Measurements from ENCODE around the gene AHRR. TPM values are rescaled to one million over a fixed set of nuclear protein-coding genes. Genes with fewer than 3 reads are reported as not detected.
A peak's percentile ranks its signal among the peaks of the same experiment; 100 is the strongest.

Gene AHRR
- total RNA-seq, 1 donor from 2014 or later = 6.1 TPM

DNA sequence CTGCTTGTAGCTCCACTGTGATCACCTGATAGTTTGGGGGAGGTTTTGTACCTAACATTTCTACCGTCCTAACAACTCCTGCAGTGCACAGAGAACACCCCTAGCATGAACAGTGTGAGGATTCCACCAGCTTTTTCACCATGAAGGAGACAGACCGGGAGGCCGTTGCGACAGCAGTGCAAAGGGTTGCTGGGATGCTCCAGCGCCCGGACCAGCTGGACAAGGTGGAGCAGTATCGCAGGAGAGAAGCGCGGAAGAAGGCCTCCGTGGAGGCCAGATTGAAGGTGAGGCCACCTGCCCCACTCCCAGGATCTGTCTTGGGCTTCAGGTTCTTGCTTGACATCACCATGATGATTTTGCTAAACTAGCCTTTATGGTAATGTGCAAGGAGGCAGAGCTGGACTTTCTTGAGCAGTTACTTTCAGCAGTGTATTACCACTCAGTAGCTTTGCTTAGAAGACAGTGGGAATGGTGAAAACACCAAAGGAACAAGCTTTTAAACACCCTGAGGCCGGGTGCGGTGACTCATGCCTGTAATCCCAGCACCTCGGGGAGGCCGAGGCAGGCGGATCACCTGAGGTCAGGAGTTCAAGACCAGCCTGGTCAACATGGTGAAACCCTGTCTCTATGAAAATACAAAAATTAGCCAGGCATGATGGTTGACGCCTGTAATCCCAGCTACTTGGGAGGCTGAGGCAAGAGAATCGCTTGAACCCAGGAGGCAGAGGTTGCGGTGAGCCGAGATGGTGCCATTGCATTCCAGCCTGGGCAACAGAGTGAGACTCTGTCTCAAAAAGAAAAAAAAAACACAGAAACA is 124.8 kb downstream of the AHRR start:
- H3K4me1 Mint-ChIP-seq = peaks cover 33% of the 10 kb centered on the region
- peaks cover 62% of the 10 kb centered on the region for H3K36me3 Mint-ChIP-seq (ENCODE audit: low read depth)
- no peaks in the 10 kb centered on the region for H3K27me3 Mint-ChIP-seq
- TF ChIP-seq, protein P1, sequence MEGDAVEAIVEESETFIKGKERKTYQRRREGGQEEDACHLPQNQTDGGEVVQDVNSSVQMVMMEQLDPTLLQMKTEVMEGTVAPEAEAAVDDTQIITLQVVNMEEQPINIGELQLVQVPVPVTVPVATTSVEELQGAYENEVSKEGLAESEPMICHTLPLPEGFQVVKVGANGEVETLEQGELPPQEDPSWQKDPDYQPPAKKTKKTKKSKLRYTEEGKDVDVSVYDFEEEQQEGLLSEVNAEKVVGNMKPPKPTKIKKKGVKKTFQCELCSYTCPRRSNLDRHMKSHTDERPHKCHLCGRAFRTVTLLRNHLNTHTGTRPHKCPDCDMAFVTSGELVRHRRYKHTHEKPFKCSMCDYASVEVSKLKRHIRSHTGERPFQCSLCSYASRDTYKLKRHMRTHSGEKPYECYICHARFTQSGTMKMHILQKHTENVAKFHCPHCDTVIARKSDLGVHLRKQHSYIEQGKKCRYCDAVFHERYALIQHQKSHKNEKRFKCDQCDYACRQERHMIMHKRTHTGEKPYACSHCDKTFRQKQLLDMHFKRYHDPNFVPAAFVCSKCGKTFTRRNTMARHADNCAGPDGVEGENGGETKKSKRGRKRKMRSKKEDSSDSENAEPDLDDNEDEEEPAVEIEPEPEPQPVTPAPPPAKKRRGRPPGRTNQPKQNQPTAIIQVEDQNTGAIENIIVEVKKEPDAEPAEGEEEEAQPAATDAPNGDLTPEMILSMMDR (IDR thresholded peaks at IDR 0.05) = no peak
- no peak overlapping the region for H3K4me3 Mint-ChIP-seq
- CTCF ChIA-PET = interaction anchor here (0.7 to 1.9 kb wide), 14 partner anchors 9 to 456 kb away, joined by 3 to 12 read pairs (median 4); partner anchors contain the start of genes BRD9 and TRIP13
- no peak for ATAC-seq (ENCODE audit: low read depth)
- POLR2A ChIA-PET = interaction anchor here (0.6 to 1.5 kb wide), 6 partner anchors 15 to 175 kb away, joined by 3 to 5 read pairs (median 4); partner anchors contain the start of gene PDCD6
- no peak overlapping the region for H3K27ac Mint-ChIP-seq
- peak; percentile 5 for DNase-seq
- intact Hi-C loops (cut with micrococcal nuclease) = loop anchor here (2.0 to 5.0 kb wide), 4 partner anchors 19 to 457 kb away; no protein-coding TSS in a partner anchor
- peaks cover 2% of the 10 kb centered on the region for H3K9me3 Mint-ChIP-seq

DNA sequence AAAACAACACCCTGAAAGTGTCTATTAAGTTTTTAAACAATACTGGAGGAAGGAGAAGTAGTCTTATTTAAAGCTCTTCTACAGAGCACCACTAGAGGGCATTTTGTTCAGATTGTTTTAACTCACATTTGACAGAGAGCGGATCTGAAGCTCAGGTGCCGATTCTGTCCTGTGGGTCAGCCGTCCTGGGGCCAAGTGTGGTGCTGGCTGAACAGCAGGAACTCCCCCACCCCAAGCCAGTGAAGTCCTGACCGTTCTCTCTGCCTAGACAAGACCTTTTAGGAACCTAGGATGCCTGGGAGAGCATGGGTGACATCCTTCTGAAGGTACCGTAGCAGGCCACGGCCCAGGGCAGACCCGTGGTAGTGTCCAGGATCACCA is 125.4 kb downstream of the AHRR start:
- TF ChIP-seq, protein P1 (IDR thresholded peaks at IDR 0.05) = no peak
- peak; percentile 15 for DNase-seq
- POLR2A ChIA-PET = interaction anchor here (0.6 to 1.5 kb wide), 6 partner anchors 15 to 176 kb away, joined by 3 to 5 read pairs (median 4); partner anchors contain the start of gene PDCD6
- ATAC-seq (ENCODE audit: low read depth) = peak; percentile 33
- Mint-ChIP-seq H3K27me3 (no peaks in the 10 kb centered on the region), H3K27ac (no peak overlapping the region), H3K9me3 (peaks cover 7% of the 10 kb centered on the region), H3K4me3 (no peak overlapping the region), H3K4me1 (peaks cover 33% of the 10 kb centered on the region), H3K36me3 (ENCODE audit: low read depth) (peaks cover 68% of the 10 kb centered on the region)
- CTCF ChIA-PET = interaction anchor here (0.7 to 1.9 kb wide), 13 partner anchors 10 to 456 kb away, joined by 3 to 12 read pairs (median 4); partner anchors contain the start of genes BRD9 and TRIP13
- intact Hi-C loops (cut with micrococcal nuclease) = loop anchor here (2.0 to 5.0 kb wide), 4 partner anchors 18 to 456 kb away; no protein-coding TSS in a partner anchor

DNA sequence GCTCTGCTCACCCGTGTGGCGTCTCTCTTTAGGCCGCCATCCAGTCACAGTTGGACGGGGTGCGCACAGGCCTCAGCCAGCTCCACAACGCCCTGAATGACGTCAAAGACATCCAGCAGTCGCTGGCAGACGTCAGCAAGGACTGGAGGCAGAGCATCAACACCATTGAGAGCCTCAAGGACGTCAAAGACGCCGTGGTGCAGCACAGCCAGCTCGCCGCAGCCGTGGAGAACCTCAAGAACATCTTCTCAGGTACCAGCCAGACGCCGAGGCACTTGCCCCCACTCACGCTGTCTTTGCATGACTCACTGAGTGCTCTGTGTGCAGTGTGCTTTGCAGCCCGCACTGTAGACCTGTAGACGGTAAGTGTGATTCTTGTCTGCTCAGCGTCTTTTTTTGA is 126.0 kb downstream of the AHRR start:
- Mint-ChIP-seq H3K9me3 (peaks cover 13% of the 10 kb centered on the region), H3K27me3 (no peaks in the 10 kb centered on the region), H3K4me1 (peaks cover 29% of the 10 kb centered on the region), H3K27ac (no peak overlapping the region), H3K4me3 (no peak overlapping the region), H3K36me3 (ENCODE audit: low read depth) (peaks cover 74% of the 10 kb centered on the region)
- intact Hi-C loops (cut with micrococcal nuclease) = loop anchor here (2.0 to 5.0 kb wide), 4 partner anchors 17 to 455 kb away; no protein-coding TSS in a partner anchor
- CTCF ChIA-PET = interaction anchor here (1.3 to 1.9 kb wide), 6 partner anchors 10 to 455 kb away, joined by 3 to 12 read pairs (median 6); no protein-coding TSS in a partner anchor
- ATAC-seq (ENCODE audit: low read depth) (no peak), DNase-seq (peak; percentile 10)
- POLR2A ChIA-PET = interaction anchor here (1.0 to 1.5 kb wide), 2 partner anchors 26 to 165 kb away, joined by 3 to 5 read pairs; no protein-coding TSS in a partner anchor
- TF ChIP-seq, protein P1 (IDR thresholded peaks at IDR 0.05) = no peak

DNA sequence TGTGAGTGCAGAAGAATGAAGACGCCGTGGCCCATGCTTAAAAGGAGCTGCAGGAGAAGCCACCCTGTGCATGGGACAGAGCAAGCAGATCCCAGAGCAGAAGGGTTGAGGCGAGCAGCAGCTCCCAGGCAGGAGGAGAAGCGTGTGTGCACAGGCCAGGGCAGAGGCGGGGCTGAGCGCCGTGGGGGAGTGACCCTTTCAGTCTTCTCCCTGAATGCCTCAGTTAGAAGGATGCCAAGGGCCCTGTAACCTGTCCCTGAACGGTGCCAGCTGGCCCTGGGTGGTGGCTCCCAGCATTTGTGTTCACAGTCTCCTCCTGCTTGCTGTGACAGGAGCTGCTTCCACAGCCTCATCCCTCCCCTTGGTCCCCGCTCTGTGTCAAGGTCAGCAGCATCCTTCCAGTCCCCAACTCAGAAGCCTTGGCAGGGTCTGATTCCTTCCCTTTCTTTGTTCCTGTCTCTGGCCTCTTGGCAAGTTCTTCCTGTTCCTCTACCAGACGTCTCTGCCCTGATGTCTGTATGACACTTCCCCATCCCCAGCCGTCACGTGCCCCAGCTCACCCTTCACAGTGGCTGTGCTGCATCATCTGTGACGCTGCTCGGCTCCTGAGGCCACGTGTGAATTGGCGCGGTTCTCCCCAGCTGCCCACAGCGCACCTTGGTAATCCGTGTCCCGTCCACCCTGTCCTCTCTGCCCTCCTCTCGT is 126.7 kb downstream of the AHRR start:
- Mint-ChIP-seq H3K27ac (no peak overlapping the region), H3K36me3 (ENCODE audit: low read depth) (peaks cover 79% of the 10 kb centered on the region), H3K9me3 (peaks cover 16% of the 10 kb centered on the region), H3K4me3 (no peak overlapping the region), H3K27me3 (no peaks in the 10 kb centered on the region), H3K4me1 (peaks cover 27% of the 10 kb centered on the region)
- intact Hi-C loops (cut with micrococcal nuclease) = loop anchor here (5.0 kb wide), 2 partner anchors 94 to 224 kb away; no protein-coding TSS in a partner anchor
- DNase-seq (peak; percentile 8), ATAC-seq (ENCODE audit: low read depth) (no peak)
- TF ChIP-seq, protein P1 (IDR thresholded peaks at IDR 0.05) = no peak
- CTCF ChIA-PET = interaction anchor here (1.5 kb wide), 1 partner anchor 225 kb away, joined by 3 read pairs; no protein-coding TSS in a partner anchor
- POLR2A ChIA-PET = no interaction called here

Data from activated B cell treated with CpG ODN at 0.5 μM for 24 hours (primary cell).